ENCODE measurements around the gene MLNR.
A peak's percentile ranks its signal among the peaks of the same experiment; 100 is the strongest.

Gene MLNR

GRCh38 chr13:49226613-49227012, 6.5 kb downstream of the MLNR start:
- no peak for DNase-seq (ENCODE audit: low spot score)

GRCh38 chr13:49234741-49235140, 14.6 kb downstream of the MLNR start:
- no peak for DNase-seq (ENCODE audit: low spot score)

GRCh38 chr13:49235856-49236431, 15.8 kb downstream of the MLNR start:
- no peak for DNase-seq (ENCODE audit: low spot score)

- no peak for DNase-seq (ENCODE audit: low spot score)
Observed at GRCh38 chr13:49238621-49239020, 18.5 kb downstream of the MLNR start.

GRCh38 chr13:49240017-49240416, 19.9 kb downstream of the MLNR start:
- DNase-seq (ENCODE audit: low spot score), result peak; percentile 50

GRCh38 chr13:49241296-49241695, 21.2 kb downstream of the MLNR start:
- no peak for DNase-seq (ENCODE audit: low spot score)

- no peak for DNase-seq (ENCODE audit: low spot score)
Observed at GRCh38 chr13:49245101-49245500, 25.0 kb downstream of the MLNR start.

GRCh38 chr13:49246850-49247642, 26.9 kb downstream of the MLNR start:
- DNase-seq (ENCODE audit: low spot score), result no peak

- peak; percentile 97 for DNase-seq (ENCODE audit: low spot score)
Observed at GRCh38 chr13:49247643-49248621, 27.8 kb downstream of the MLNR start, which contains the start of gene CDADC1. Gene CDADC1, plus strand, starts transcription at chr13:49247925. Its CDS starts 113 bp downstream, at chr13:49248038.

- DNase-seq (ENCODE audit: low spot score), result peak; percentile 8
Observed at GRCh38 chr13:49248622-49249002, 28.5 kb downstream of the MLNR start.

- no peak for DNase-seq (ENCODE audit: low spot score)
Observed at GRCh38 chr13:49251326-49251725, 31.2 kb downstream of the MLNR start.

GRCh38 chr13:49253310-49253709, 33.2 kb downstream of the MLNR start:
- DNase-seq (ENCODE audit: low spot score), result no peak

GRCh38 chr13:49254007-49254406, 33.9 kb downstream of the MLNR start:
- no peak for DNase-seq (ENCODE audit: low spot score)

- no peak for DNase-seq (ENCODE audit: low spot score)
Observed at GRCh38 chr13:49256841-49257240, 36.7 kb downstream of the MLNR start.

GRCh38 chr13:49258089-49258796, 38.1 kb downstream of the MLNR start:
- no peak for DNase-seq (ENCODE audit: low spot score)

- no peak for DNase-seq (ENCODE audit: low spot score)
Observed at GRCh38 chr13:49259586-49259985, 39.4 kb downstream of the MLNR start.

- DNase-seq (ENCODE audit: low spot score), result no peak
Observed at GRCh38 chr13:49262634-49263033, 42.5 kb downstream of the MLNR start.

- no peak for DNase-seq (ENCODE audit: low spot score)
Observed at GRCh38 chr13:49265822-49266221, 45.7 kb downstream of the MLNR start.

- DNase-seq (ENCODE audit: low spot score), result no peak
Observed at GRCh38 chr13:49271264-49271663, 51.1 kb downstream of the MLNR start.

All from iPS-NIHi11 (cell line).